ENCODE measurements around the gene APOA4. TPM values are rescaled to one million over a fixed set of nuclear protein-coding genes. Genes with fewer than 3 reads are reported as not detected.
A peak's percentile ranks its signal among the peaks of the same experiment; 100 is the strongest.

The APOA4 gene
- polyA plus RNA-seq, 12 donors = not detected

GRCh38 chr11:116782728-116783127 is 40.4 kb downstream of the APOA4 start:
- DNase-seq = no peak

- DNase-seq = no peak
These were observed 44.5 kb downstream of the APOA4 start for GRCh38 chr11:116778556-116778955.

- DNase-seq = no peak
These were observed 46.0 kb downstream of the APOA4 start for GRCh38 chr11:116777056-116777455.

GRCh38 chr11:116776522-116776984 is 46.6 kb downstream of the APOA4 start:
- DNase-seq = no peak

- no peak for DNase-seq
These were observed 47.1 kb downstream of the APOA4 start for GRCh38 chr11:116775975-116776374.

- no peak for DNase-seq
These were observed 48.4 kb downstream of the APOA4 start for GRCh38 chr11:116774661-116775060.

GRCh38 chr11:116773203-116774097 is 49.7 kb downstream of the APOA4 start:
- no peak for DNase-seq

- DNase-seq = peak; percentile 91
These were observed 50.5 kb downstream of the APOA4 start, which contains the start of gene BUD13 for GRCh38 chr11:116772443-116773202. Gene BUD13 (minus strand): TSS chr11:116772987. CDS start chr11:116772964, 23 bp downstream.

GRCh38 chr11:116771935-116772334 is 51.2 kb downstream of the APOA4 start:
- no peak for DNase-seq

Other genes starting within 250 kb of the APOA4 start
- 10 to 100 TPM in 11 of 12 donors, not detected in 1; 14.5 to 26.0 (median 19.6) TPM for gene BUD13, start 50.3 kb downstream of the APOA4 start, polyA plus RNA-seq (ENCODE audit: insufficient read length in 12 of 12)
- gene ZPR1, start 35.3 kb downstream of the APOA4 start, polyA plus RNA-seq (ENCODE audit: insufficient read length in 12 of 12) = 10 to 100 TPM in 11 of 12 donors, not detected in 1; 11.3 to 45.7 (median 41.2) TPM
- gene APOA5, start 31.4 kb downstream of the APOA4 start, polyA plus RNA-seq (ENCODE audit: insufficient read length in 12 of 12) = not detected
- 1 to 10 TPM in 3 of 12 donors, under 1 TPM in 3, not detected in 6; 0.36 to 8.7 (median 0.96) TPM for gene APOC3, start 6.6 kb upstream of the APOA4 start, polyA plus RNA-seq (ENCODE audit: insufficient read length in 12 of 12)
- 10 to 100 TPM in 2 of 12 donors, 1 to 10 TPM in 8, under 1 TPM in 1, not detected in 1; 0.75 to 46.8 (median 2.3) TPM for gene APOA1, start 14.3 kb upstream of the APOA4 start, polyA plus RNA-seq (ENCODE audit: insufficient read length in 12 of 12)

Measured in muscle of arm (tissue), 12 donors.